Measurements from ENCODE around the gene UBLCP1.
"Not testable (repeated sequence)": the region's sequence is repeated elsewhere in the genome, so short reads cannot be mapped to it uniquely, and the experiment has no call there.

UBLCP1 gene, protein sequence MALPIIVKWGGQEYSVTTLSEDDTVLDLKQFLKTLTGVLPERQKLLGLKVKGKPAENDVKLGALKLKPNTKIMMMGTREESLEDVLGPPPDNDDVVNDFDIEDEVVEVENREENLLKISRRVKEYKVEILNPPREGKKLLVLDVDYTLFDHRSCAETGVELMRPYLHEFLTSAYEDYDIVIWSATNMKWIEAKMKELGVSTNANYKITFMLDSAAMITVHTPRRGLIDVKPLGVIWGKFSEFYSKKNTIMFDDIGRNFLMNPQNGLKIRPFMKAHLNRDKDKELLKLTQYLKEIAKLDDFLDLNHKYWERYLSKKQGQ

GRCh38 chr5:159262859-159263568, at the start of gene UBLCP1:
Gene UBLCP1 (plus strand): TSS chr5:159263290. CDS start chr5:159268916, 5,626 bp downstream.
- DNase-seq (ENCODE audit: low read depth in 2 of 2), result peak; percentile 59 to 64

- no peak for DNase-seq (ENCODE audit: low read depth in 2 of 2)
Observed at GRCh38 chr5:159214486-159215271, 48.4 kb upstream of the UBLCP1 start.

DNA sequence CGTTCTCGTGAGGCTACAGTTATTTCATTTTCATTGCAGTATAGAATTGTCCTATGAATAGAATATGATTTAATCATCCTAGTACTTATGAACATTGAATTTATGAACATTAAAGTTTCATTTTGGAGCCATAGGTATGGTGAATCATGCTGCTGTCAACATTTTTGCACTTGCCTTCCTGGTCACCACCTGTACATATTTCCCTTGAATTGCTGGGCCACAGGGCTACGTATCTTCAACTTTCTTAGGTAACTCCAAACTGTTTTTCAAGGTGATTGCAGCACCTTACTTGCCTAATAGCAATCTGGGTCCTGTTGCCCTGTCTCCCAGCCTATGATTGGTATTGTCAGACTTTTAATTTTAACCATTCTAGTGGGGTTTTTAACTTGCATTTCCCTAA, 47.2 kb upstream of the UBLCP1 start:
- no peak for DNase-seq (ENCODE audit: low read depth in 2 of 2)

GRCh38 chr5:159216454-159216853, 46.6 kb upstream of the UBLCP1 start:
- DNase-seq (ENCODE audit: low read depth in 2 of 2), result no peak

GRCh38 chr5:159217236-159217635, 45.9 kb upstream of the UBLCP1 start:
- no peak for DNase-seq (ENCODE audit: low read depth in 2 of 2)

- DNase-seq (ENCODE audit: low read depth in 2 of 2), result no peak
Observed at GRCh38 chr5:159218595-159219023, 44.5 kb upstream of the UBLCP1 start.

DNA sequence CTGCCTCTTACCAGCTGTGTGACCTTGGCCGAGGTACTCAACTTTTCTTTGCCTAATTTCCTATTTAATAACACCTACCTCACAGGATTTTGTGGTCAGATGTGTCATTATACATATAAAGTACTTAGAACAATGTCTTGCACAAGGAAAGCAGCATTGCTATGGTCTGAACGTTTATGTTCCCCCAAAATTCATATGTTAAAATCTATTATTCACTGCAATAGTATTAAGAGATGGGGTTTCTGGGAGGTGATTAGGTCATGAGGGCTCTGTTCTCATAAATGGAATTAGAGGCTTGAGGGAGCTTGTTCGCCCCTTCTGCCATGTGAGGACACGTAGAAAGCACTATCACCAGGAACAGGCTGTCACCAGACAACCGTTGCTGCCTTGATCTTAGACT, 42.9 kb upstream of the UBLCP1 start:
- DNase-seq (ENCODE audit: low read depth in 2 of 2), result no peak

GRCh38 chr5:159223469-159223868, 39.6 kb upstream of the UBLCP1 start:
- DNase-seq (ENCODE audit: low read depth in 2 of 2), result no peak

- DNase-seq (ENCODE audit: low read depth in 2 of 2), result no peak
Observed at GRCh38 chr5:159224471-159224870, 38.6 kb upstream of the UBLCP1 start.

- no peak for DNase-seq (ENCODE audit: low read depth in 2 of 2)
Observed at GRCh38 chr5:159226451-159226850, 36.6 kb upstream of the UBLCP1 start.

DNA sequence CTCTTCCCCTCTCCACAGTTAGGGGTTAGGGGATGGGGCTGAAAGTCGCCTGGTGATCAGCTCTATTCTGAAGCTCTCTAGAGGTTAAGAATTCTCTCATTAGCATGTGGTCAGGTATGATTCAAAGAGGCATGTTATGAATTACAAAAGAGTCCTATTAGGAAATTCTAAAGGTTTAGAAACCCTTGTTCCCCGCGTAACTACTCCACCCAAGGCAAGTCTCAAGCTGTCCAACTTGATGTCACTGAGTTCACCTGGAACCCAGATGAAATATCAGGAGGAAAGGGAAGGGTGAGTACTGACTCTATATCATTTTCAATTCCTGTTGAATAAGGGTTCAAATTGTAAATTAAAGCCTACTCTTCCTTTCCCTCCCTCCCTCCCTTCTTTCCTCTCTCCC, 35.6 kb upstream of the UBLCP1 start:
- DNase-seq (ENCODE audit: low read depth in 2 of 2), result no peak

DNA sequence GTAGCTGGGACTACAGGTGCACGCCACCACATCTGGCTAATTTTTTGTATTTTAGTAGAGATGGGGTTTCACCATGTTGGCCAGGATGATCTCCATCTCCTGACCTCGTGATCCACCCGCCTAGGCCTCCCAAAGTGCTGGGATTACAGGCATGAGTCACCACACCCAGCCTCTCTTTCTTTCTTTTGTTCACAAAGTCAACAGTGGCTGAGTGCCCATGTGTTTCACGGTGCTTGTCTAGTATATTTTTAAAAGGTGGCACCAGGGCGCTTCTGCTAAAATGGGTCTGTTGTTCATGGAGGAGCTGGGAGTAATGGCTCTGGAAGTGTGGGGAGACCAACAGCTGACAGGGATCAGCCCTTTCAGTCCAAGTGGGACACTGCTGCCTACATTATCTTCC, 35.0 kb upstream of the UBLCP1 start:
- DNase-seq (ENCODE audit: low read depth in 2 of 2), result not testable (repeated sequence)

- no peak for DNase-seq (ENCODE audit: low read depth in 2 of 2)
Observed at GRCh38 chr5:159230657-159231056, 32.4 kb upstream of the UBLCP1 start.

DNA sequence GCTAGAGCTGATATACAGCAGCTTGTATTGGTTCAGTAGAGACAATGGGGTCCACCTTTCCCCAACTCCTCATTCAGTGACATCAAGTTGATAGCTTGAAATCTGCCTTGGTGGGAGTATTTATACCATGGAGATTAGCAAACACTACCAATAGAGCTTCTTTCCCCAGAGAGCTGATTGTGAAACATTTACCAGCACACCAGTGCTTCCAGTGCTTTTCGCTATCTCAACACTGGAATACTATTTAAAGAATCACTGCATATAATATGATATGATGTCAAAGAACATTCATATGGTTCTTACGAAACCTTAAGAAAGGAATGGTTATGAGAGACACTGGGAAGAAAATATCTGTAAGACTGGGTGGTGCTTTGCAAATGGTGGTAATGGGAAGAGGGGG, 31.9 kb upstream of the UBLCP1 start:
- DNase-seq (ENCODE audit: low read depth in 2 of 2), result no peak

DNA sequence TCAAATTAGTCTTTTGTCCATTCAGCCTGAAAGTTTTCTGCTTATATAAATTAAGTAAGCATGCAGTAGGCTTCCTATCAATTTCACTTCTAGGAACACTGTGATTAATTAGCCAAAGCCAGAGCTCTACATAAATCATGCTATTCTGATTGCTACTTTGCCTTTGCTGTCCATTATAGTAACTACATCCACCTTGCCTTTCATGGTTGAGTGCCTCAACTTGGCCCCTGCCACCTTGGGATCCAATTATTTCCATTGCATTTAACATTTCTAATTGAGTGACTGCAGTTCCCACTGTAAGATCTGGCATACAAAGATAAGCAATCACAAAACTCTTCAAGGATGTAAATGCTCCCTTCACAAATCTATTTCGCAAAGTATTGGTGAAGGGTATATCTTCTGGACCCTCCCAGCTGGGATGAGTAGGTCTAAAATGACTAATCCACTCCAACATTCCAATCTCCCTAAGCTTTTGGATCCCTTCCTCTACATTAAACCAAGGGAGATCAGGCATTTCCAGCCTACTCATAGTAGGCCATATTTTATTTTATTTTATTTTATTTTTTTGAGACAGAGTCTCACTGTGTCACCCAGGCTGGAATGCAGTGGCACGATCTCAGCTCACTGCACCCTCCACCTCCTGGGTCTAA, 27.1 kb upstream of the UBLCP1 start:
- not testable (repeated sequence) for DNase-seq (ENCODE audit: low read depth in 2 of 2)

DNA sequence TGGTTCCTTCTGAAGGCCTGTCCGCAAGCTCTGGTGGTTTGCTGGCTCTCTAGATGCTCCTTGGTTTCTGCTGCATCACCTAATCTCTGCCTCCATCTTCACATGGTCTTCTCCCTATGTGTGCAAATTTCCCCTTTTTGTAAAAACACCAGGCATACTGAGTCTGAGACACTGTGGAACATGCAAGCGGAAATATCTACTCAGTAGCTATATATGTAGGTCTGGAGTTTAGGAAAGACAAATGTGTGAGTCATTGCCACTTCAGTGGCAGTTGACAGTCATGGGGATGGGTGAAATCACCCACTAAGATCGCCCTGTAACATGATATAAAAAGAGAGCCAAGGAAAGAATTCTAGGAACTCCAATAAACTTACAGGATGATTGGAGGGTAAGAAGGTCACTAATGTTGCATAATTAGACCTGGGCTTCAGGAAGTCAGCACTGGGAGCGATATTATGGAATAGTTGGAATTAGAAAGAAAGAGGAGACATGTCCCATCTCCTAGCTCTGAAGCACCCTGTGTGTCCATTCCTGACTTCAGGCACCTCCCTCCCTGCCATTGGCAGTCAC, 22.7 kb upstream of the UBLCP1 start:
- DNase-seq (ENCODE audit: low read depth in 2 of 2), result no peak

DNA sequence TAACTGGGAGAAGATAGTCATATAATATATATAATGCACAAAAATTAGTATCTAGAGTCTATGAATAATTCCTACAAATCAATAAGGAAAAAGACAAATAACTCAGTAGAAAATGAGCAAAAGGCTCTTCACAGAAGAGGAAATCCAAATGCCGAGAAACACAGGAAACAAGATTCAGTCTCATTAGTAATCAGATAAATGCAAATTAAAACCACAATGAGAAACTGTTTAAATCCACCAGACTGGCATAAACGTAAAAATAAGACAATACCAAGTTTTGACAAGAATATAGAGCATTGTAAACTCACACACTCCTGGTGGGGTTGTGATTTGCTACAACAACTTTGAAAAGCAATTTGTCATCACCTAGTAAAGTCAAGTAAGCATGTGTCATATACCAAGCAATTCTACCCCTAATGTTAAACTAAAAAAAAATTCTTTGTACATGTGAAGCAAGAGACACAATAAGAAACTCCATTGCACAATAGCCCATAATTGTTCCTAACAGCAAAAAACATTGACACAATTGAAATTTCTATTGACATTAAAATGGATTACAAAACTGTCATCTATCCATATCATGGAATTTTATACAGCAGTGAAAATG, 21.0 kb upstream of the UBLCP1 start:
- DNase-seq (ENCODE audit: low read depth in 2 of 2), result no peak

GRCh38 chr5:159242656-159243055, 20.4 kb upstream of the UBLCP1 start:
- DNase-seq (ENCODE audit: low read depth in 2 of 2), result no peak

DNA sequence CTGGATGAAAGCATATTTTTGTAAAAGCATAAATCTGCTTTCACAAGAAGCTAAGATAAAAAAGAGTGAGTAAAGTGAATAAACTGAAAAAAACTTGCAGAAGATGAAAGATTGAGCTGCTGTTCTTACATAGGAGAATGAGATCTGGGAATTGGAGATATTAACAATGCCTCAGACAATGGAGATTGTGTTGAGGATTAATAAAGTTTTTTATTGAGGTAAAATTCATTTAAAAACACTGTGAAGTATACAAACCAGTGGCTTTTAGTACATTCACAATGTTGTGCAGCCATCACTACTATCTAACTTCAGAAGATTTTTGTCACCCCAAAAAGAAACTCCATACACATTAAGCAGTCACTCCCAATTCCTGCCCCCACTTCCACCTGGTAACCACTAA, 19.7 kb upstream of the UBLCP1 start:
- DNase-seq (ENCODE audit: low read depth in 2 of 2), result no peak

DNA sequence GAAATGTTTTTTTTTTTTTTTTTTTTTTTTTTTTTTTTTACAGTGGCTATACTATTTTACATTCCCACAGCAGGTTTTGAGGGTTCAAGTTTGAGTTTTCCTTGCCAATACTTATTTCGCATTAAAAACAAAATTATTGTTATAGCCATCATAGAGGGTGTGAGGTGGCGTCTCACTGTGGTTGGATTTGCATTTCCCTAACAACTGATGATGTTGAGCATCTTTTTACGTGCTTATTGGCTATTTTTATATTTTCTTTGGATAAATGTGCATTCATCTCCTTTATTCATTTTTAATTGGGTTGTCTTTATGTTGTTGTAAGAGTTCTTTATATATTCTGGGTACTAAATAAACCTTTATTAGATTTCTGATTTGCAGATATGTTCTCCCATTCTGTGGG, 18.9 kb upstream of the UBLCP1 start:
- no peak for DNase-seq (ENCODE audit: low read depth in 2 of 2)

GRCh38 chr5:159244890-159245289, 18.2 kb upstream of the UBLCP1 start:
- DNase-seq (ENCODE audit: low read depth in 2 of 2), result no peak
